HG02678 (cell line): Measurements from ENCODE around the gene GRIK3.
"Not testable (repeated sequence)": the region's sequence is repeated elsewhere in the genome, so short reads cannot be mapped to it uniquely, and the experiment has no call there.

Source experiments
- ATAC-seq: cut with Tn5 transposase; IDR thresholded peaks from one replicate; pipeline ENCODE4 v1.9.1; 2021; ENCODE audit warnings: mild to moderate bottlenecking, moderate library complexity; ENCODE audit not compliant: unreplicated experiment

Gene GRIK3

GRCh38 chr1:36948147-36948546, 86.2 kb downstream of the GRIK3 start:
- ATAC-seq: no peak

GRCh38 chr1:36947384-36947783, 86.9 kb downstream of the GRIK3 start:
- no peak for ATAC-seq

- no peak for ATAC-seq
Observed at GRCh38 chr1:36944883-36945282, 89.4 kb downstream of the GRIK3 start.

- no peak for ATAC-seq
Observed at GRCh38 chr1:36942148-36942547, 92.2 kb downstream of the GRIK3 start.

- ATAC-seq: no peak
Observed at GRCh38 chr1:36941316-36941978, 92.9 kb downstream of the GRIK3 start.

- no peak for ATAC-seq
Observed at GRCh38 chr1:36938819-36939218, 95.5 kb downstream of the GRIK3 start.

GRCh38 chr1:36937371-36937770, 96.9 kb downstream of the GRIK3 start:
- ATAC-seq: no peak

GRCh38 chr1:36934061-36934460, 100.3 kb downstream of the GRIK3 start:
- no peak for ATAC-seq

GRCh38 chr1:36927826-36928225, 106.5 kb downstream of the GRIK3 start:
- ATAC-seq: no peak

GRCh38 chr1:36925251-36925650, 109.1 kb downstream of the GRIK3 start:
- ATAC-seq: no peak

GRCh38 chr1:36924282-36924811, 110.0 kb downstream of the GRIK3 start:
- no peak for ATAC-seq

GRCh38 chr1:36922593-36923426, 111.5 kb downstream of the GRIK3 start:
- ATAC-seq: no peak

- ATAC-seq: no peak
Observed at GRCh38 chr1:36922071-36922470, 112.2 kb downstream of the GRIK3 start.

GRCh38 chr1:36920801-36921405, 113.4 kb downstream of the GRIK3 start:
- no peak for ATAC-seq

GRCh38 chr1:36920371-36920770, 113.9 kb downstream of the GRIK3 start:
- no peak for ATAC-seq

GRCh38 chr1:36919491-36920145, 114.7 kb downstream of the GRIK3 start:
- ATAC-seq: no peak

GRCh38 chr1:36918604-36919003, 115.7 kb downstream of the GRIK3 start:
- no peak for ATAC-seq

GRCh38 chr1:36916542-36916941, 117.8 kb downstream of the GRIK3 start:
- not testable (repeated sequence) for ATAC-seq

- no peak for ATAC-seq
Observed at GRCh38 chr1:36913484-36914060, 120.7 kb downstream of the GRIK3 start.

GRCh38 chr1:36913016-36913415, 121.3 kb downstream of the GRIK3 start:
- no peak for ATAC-seq

- no peak for ATAC-seq
Observed at GRCh38 chr1:36912365-36912865, 121.9 kb downstream of the GRIK3 start.
